ELF-1 (cell line): ENCODE data around the gene FSIP1.
"Not testable (repeated sequence)": the region's sequence is repeated elsewhere in the genome, so short reads cannot be mapped to it uniquely, and the experiment has no call there.

Experiments
- DNase-seq: peaks from one replicate; pipeline ENCODE4 v3.0.0-alpha.2; 2016; ENCODE audit warnings: low read depth, low spot score

The FSIP1 gene

DNA sequence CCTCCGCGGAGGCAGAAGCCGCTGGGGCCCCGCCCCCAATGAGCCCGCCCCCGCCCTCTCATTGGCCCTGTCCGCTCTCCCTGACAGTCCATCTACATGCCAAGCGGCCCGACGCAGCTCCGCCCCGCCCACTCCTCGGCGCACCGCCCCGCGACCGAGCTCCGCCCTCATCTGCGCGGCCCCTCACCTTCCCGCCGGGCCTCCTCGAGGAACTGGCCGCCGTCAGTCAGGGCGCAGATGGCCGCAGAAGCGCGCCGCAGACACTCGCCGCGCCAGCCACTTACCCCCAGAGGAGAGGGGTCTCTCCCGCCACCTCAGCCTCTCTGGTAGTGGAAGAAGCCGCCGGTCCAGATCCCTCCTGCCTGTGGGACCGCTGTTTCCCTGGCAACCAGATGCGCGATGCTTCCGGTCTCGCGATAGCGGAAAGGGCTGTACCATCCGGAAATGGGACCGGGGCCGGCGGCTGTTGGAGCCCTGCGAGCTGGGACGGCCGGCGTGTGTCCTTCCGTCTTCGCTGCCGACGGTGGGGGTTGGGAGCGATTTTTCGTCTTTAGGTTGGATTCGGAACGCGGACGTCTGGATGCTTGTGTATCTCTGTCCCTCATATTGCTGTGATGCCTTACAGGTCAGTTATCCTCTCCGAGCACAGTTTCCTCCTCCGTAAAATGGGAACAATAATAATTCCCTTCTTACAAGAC is at the start of gene FSIP1:
TSS of gene FSIP1 (minus strand) at position 401 of the 698 bp plus-strand sequence. CDS start 6,317 bp downstream, outside the sequence.
- peak; percentile 99 for DNase-seq

DNA sequence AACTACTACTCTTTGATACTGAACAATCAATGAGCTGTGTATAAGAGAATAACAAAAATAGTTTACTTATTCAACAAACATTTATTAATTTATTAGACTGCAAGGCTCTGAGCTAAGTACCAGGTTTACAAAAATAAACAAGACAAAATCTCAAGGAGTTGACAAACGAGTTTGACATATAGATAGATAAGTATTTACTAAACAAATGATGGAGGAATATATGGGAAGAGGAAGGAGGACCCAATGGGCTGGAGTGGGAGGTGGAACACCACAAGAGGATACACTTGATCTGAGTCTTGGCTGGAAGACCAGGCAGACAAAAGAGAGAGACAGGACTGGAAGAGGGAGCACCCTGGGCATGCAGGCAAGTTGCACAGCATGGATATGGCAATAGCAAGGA is 47.5 kb upstream of the FSIP1 start:
- no peak for DNase-seq

DNA sequence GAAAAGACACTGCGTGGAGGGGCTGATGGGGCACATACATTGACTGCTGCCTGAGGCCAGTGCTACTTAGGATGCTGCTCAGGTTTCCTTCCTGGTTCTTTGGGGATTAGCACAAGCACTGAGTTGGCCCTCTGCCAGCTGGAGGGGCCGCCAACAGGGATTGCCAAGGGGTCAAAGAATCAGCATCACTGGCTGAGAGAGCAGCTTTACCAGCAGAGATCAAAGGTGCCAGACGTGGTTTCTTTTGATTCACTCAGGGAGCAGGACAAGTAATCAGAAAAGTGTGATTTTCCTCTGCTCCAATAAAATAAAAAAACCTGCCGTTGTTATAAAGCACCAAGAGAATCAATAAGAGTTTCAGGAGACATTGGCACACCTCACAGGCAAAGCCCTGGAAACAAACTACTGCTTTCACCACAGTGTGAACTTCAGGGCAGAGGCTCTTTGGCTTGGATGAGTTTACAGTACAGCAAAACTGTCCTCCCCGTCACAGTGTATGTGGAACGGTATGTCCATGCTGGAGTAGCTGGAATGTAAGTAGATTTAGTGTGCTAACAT is 45.8 kb upstream of the FSIP1 start:
- no peak for DNase-seq

DNA sequence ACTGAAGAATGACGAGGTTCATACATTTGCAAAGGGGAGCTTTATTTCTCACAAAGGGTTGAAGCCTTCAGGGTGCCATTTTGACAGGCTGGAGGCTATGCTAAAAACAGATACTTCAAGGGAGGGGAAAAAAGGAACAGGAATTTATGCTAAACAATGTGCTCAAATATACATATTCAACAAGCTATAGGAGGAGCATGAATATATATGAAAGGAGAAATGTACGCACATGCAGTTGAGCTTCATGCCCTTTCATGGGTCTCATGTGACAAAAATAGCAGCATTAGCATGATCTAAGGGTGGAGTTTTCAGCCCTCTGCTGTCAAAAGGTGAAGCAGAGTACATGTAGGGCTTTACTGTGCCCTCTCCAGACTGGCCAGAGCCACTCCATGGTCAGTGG is 44.3 kb upstream of the FSIP1 start:
- DNase-seq = no peak

DNA sequence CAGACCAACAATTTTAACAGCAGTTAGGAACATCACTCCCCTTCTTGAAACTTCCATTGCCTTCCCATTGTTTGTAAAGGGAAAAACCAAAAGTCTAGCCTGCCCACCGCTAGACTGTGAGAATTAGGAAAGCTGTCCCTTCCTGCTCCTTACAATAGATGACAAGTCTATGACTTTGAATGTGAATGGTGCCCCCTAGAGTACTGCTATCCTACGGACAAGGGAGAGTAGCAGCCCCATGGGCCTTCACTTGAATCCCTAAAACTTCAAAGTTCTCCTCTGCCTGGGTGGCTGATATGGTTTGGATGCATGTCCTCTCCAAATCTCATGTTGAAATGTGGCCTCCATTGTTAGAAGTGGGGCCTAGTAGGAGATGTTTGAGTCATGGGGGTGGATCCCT is 41.0 kb upstream of the FSIP1 start:
- no peak for DNase-seq

DNA sequence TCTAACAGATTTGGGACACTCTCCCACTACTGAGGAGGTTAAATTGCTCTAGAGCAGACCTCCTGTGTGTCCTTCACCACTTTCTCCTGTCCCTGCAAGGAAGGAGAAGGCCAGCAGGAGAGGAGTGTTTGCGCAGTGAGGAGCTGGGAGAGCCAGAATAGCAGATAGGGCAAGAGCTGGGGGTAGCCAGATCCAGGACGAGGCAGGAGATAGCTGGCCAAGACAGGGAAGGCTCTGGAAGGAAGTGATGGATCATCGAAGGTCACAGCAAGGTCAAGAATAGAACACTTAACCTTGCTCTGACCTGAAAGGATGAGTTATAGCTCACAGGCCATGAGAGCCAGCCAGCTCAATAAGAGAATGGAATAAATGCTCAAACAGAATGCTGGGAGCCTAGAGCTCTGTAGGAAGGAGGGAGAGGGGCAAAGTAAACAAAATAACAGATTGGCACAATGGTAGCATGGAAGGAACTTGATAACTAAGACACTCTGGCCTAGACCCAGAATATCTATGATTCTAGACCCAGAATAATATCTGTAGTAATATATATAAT is 37.5 kb upstream of the FSIP1 start:
- no peak for DNase-seq

DNA sequence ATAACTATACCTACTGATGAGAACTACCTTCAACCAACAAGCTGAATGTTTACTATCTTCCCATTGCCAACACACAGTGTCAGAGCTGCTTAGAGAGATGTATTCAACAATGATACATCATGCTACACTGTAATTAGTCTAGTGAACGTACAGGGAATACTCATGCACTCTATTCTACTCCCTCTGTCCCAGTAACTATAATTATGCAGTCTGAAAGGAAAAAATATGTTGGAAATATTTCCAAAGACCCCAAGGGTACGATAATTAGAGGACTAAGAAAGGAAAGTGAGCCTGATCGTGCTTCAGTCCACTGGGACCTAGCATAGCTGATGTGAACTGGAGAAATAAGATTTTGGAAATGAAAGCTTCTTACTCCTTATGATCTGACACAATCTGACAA is 36.9 kb upstream of the FSIP1 start:
- no peak for DNase-seq

DNA sequence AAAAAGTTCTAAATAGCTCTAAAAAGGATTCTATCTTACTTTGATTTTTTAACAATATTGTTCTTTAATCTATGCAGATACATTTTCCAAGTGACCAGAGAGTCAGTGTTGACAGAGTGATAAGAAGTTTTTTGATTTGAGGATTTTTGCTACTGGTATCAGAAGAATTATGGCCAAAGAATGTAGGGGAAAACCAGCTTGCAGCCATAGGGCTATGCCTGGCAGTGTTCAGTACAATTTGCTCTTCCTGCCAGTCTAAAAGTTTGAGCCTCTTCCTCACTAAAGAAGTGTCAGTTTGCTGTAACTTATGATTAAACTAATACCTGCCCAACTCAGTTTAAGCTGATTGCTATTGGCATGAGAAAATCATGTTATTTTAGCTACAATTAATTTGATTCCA is 35.3 kb upstream of the FSIP1 start:
- DNase-seq = no peak

DNA sequence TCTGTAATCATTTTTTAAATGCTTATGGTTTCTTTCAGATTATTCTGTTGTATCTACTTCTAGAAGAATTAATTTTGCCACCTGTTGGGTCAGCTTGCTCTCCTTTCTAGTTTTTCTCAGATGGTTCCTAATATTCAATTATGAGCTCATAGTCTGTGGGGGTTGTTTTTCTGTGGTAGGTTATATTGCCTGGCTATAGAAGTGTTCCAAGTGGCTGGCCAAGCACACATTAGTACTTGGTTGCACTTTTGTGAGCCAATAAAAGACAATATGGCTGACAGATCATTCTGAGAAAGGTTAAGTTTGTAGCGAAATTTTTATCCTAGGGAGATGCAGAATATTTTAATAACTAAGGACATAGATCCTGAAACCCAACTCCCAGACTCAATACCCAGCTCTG is 31.8 kb upstream of the FSIP1 start:
- DNase-seq = no peak

DNA sequence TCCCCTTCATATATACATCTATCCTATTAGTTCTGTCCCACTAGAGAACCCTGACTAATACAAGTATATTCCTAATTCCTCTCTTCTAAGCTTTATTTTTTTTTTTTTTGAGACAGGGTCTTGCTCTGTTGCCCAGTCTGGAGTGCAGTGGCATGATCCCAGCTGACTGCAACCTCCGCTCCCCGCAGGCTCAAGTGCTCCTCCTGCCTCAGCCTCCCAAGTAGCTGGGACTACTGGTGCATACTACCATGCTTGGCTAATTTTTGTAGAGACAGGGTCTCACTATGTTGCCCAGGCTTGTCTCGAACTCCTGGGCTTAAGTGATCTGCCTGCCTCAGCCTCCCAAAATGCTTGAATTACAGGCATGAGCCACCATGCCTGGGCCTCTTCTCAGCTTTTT is 30.0 kb upstream of the FSIP1 start:
- not testable (repeated sequence) for DNase-seq

DNA sequence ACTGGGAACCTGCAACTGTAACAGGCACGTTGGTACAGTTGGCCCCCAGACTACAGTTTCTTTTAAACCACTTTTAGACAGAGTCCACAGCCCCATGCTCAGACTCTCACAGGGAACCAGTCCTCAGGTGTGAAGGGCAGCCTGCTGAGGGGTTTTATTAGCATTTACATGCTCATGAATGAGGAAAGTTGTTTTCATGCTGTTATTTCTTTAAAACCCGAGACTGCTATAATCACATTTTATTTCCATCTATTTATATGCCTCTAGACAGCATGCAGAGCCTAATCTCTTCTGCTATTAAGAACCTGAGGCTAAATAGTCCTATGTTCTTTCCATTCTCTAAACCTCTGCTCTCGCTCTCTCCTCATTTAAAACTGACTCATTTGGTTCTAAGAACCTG is 26.3 kb upstream of the FSIP1 start:
- no peak for DNase-seq

DNA sequence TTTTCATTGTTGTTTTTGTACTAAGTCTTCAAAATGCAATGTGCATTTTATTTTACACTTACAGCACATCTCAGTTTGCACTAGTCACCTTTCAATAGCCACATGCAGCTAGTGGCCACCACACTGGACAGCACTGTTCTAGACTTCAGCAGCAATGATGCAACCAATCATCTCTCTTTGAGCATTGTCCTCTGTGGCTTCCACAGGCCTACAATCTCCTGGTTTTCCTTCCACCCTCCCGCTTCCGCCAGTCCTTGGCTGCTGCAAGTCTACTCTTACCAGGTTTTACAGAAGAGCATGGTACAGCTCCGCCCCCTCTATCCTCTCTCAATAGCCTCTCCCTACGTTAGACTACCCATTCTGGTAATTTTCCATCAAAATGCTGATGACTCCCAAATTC is 25.1 kb upstream of the FSIP1 start:
- no peak for DNase-seq

DNA sequence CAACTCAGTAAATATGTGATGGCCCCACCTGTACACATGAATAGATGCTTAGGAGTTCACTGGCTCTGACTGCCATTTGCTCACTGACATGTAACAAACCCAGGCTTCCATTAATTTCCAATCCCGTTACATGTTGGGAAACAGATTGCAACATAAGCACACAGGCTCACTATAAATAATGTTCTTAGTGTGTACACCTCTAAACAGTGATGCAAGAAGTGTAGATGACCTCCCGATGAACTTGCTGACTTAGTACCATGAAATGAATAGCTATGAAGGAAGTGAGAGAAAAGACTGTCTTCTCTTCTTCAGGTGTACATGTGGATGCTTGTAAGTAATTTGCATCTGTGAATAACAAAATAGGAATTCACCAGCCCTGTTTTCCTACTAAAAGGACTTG is 21.4 kb upstream of the FSIP1 start:
- no peak for DNase-seq

DNA sequence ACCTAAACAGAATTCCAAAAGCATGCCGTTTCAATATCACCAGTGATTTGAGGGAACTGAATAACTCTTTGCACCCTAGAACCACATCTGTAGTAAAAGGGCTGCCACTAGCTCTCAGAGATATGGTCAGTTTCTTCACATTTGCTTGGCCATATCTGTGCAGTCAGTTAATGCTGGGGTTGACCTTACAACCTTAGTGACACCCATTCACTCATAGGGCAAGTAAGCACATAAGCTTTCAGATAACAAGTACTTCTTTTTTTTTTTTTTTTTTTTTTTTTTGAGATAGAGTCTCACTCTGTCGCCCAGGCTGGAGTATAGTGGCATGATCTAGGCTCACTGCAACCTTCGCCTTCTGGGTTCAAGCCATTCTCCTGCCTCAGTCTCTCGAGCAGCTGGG is 20.4 kb upstream of the FSIP1 start:
- DNase-seq = no peak

DNA sequence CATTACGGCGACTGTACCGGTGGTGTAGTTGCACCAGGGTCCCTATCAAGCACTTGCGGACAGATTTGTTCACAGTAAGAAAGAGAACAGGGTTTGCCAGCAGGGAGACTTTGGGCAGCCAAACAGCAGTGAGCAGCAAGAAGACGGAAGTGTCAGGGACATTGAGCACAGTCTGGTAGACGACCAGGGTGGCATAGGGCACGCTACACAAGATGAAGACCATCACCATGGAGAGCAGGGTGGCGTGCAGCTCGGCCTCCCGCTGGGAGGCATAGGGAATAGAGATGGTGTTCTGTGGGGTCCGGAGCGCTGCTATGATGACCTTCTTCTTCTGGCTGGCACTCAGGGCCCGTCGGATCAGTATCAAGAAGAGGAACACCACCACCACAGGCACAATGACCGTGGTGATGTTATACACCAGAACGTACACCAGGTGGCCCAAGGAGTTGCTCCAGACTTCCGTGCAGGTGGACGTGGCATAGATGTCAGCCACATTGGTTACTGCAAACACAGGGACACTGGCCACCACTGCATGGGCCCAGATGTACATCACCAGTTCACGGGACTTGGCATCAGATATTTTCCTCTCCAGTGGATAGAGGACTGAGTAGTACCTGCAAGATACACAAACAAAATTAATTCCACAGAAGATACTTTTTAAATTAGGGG is 19.1 kb upstream of the FSIP1 start:
- DNase-seq = peak; percentile 45

DNA sequence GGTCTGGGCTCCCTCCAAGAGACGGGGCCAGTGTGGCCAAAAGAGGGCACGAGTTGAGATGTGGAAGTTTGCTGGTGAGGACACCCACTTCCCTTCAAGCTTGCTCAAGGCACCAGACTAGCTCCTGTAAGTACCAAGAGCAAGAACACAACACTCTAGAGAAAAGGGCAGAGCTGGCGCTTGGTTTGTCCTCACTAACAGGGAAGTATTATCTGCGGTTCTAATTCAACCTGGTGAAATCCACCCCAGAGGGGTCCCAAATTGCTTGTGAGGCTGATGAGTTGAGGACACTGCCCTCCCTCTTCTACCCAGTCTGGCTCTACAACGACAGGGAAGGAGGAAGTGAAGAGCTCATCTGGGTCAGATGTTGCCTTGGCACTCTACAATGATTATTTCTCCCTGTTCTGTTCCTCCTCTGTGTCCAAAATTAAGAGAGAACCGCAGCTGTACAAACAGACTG is 16.9 kb upstream of the FSIP1 start:
- DNase-seq = no peak

DNA sequence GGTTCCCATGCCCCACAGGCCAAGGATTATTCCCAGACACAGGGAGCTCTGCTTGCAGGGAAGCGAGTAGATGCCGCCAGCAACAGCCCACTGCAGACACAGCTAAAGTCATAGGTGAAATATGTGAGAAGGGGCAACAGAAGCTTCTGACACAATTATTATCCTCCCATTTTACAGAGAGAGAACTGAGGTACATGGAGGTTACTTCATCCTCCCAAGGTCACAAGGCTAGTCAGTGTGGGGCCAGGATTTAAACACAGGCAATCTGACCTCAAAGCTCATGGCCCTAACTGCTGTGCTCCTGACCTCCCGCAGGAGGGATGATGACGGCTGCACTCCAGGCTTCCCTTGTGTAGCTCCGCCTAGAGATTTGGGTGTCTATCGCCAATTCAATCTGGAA is 15.7 kb upstream of the FSIP1 start:
- no peak for DNase-seq

DNA sequence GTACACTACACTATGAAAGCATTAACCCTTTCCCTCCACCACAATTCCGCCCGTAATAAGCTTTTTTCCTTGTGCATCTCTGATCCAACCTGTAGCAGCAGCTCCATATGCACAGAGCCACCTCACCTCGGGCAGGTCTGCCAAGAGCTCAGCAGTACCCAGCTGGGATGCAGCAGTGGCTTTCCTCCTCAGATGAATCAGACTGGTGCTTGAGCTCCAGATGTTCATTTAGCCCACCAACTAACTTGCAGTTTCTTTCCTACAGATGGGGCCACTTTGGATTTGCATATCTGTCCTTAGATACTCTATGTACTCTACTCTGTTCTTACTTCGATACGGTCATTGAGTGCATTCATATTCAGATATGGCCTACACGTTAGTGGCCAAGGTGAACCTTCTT is 14.8 kb upstream of the FSIP1 start:
- DNase-seq = no peak

DNA sequence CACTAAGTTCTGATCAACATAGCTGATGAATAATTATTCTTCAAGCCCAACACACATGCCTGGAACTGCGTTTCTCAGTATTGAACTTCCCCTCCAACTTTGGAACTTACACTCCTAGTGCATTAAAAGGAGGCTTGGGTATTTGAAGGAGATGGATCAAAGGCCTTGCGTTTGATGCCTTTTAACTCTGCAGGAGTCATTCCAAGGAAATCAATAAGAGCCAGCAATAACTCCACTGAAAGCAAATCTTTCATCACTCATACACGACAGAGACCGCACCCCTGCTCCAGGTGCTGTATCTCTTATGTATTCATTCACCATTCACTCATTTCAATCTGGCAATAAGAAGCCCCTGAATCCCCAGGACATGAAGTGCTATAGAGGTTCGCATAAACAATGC is 14.0 kb upstream of the FSIP1 start:
- DNase-seq = no peak

DNA sequence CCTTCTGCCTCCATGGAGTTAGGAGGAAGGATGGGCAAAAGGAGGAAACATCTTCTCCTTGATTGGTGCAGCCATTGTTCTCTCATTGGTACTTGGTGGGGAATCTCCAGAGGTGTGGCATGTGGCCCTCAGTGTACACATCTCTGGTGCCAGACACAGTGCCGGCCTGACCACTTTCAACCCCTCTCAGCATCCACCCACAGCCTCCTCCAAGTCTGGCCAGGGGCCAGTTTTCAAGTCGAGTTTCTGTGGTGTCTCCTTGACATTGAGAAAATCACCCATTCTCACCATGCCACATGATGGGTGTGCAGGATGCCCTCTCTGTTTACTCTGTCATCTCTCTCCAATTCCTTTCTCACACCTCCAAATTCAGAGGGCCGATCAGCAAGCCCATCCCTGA is 12.8 kb upstream of the FSIP1 start:
- no peak for DNase-seq

DNA sequence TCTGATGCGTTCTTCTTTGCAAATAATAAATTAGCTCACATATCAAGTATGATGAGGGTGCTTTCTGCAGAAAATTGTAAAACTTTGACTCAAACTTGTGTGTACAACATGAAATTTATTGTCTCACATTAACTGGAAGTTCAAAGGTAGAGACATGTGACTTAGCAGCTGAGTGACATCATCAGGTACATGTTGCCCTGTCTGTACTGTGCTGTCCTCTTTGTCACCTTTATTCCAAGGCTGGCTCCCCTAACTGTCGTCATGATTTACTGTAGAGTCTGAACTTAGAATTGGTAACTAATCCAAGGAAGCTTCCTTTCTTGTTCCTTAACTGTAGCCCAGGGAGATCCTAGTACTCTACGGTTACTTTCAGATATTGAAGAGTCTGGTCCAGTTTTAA is 12.3 kb upstream of the FSIP1 start:
- no peak for DNase-seq

DNA sequence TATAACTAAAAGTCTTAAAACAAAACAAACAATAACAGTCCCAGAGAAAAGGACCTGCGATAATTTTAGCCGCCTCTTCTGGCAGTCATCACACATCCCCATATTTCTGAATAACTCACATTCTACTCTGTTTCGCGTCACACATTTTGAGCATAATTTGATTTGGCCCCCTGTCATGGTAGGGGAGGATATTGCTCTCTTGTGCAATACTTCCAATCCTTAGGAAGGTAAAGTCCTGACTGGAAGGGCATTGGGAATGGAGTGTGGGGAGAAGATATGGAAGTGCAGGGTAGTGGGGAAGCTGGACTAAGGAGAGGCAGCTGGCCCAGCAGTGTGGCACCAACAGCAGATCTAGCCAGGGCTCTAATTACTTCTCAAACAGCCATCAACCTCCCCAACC is 11.3 kb upstream of the FSIP1 start:
- no peak for DNase-seq

DNA sequence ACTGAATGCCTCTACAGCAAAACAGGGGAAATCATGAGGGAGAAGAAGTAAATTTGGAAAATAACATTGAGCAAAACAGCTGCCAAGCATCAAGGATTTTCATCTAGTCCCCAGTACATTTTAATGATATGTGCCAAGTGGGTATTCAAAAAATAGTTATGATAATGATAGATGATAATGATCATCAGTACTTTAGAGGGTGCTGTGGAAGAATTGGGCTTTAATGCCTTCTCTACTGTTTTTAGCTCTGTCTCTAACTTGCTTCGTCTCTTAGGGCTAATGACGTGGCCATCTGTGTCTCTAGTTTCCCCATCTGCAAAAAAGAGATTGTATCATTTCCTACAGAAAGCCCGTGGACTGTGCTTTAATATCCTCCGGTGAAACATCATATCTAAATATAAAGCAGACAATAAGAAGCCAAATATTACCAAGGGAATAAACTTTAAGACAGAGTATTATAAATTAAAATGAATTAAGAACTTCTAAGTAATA is 10.2 kb upstream of the FSIP1 start:
- no peak for DNase-seq
